GM13977 (cell line): ENCODE results near the gene SH3GLB2.

ENCODE experiments used
- DNase-seq: peaks from one replicate; pipeline ENCODE4 v3.0.0; 2012; ENCODE audit warnings: low spot score
- in situ Hi-C: fragments of 300-500 bp; cut with MboI; formaldehyde crosslinking; loops from one replicate; pipeline ENCODE4 v1.12.0; 2022; ENCODE audit warnings: low sequenced_read_pairs, low pct_unique_long_range_greater_than_20kb, mixed read lengths, inconsistent platforms; ENCODE audit not compliant: unreplicated experiment
- TF ChIP-seq, protein P1 (sequence below): IDR thresholded peaks from 2 replicates; pipeline ENCODE4 v1.5.1; 2012; ENCODE audit warnings: mild to moderate bottlenecking, control low read depth; ENCODE audit not compliant: insufficient read depth; ENCODE audit errors: extremely low read depth, missing control alignments

Gene SH3GLB2

DNA sequence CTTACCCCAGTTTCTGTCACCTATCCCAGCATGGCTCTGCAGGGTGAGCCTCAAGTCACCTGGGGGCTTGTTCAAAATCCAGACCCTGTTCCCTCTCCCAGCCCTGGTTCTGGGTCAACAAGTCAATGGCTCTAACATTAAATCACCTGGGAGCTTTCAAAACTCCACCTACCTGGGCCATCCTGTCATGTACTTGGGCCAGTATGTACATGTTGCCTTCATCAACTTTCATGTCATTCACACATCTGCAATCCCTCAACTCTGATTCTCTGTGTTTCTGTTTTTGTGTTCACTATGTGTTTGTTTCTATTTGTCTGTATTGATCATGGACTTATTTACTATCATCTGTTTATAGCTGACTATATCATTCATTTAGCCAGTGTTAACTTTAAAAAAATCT is 2.1 kb upstream of the SH3GLB2 start:
- TF ChIP-seq, protein P1, sequence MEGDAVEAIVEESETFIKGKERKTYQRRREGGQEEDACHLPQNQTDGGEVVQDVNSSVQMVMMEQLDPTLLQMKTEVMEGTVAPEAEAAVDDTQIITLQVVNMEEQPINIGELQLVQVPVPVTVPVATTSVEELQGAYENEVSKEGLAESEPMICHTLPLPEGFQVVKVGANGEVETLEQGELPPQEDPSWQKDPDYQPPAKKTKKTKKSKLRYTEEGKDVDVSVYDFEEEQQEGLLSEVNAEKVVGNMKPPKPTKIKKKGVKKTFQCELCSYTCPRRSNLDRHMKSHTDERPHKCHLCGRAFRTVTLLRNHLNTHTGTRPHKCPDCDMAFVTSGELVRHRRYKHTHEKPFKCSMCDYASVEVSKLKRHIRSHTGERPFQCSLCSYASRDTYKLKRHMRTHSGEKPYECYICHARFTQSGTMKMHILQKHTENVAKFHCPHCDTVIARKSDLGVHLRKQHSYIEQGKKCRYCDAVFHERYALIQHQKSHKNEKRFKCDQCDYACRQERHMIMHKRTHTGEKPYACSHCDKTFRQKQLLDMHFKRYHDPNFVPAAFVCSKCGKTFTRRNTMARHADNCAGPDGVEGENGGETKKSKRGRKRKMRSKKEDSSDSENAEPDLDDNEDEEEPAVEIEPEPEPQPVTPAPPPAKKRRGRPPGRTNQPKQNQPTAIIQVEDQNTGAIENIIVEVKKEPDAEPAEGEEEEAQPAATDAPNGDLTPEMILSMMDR = no peak
- no peak for DNase-seq
- in situ Hi-C loops = no loop called here

GRCh38 chr9:129027685-129028191 is 393 bp downstream of the SH3GLB2 start:
- TF ChIP-seq, protein P1 = no peak
- in situ Hi-C loops = no loop called here
- DNase-seq = peak; percentile 70

DNA sequence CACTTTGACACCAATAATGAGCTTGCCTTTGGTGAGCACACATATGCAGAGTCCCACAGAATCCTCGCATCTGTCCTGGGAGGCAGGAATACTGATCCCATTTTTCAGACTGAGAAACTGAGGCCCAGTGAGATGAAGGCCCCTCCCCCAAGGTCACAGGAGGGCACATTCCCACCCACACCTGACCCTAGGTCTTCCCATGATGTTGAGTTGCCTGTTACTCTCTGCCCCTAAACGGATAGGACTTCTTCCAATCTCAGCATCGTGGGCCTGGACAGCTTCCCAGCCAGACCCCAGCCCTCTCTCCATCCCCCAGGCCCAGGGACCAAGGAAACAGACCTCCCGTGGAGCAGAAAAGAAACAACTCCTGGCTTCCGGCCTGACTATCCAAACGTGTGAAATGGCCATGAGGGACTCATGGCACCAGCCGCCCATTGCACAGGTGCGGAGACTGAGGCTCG is 877 bp downstream of the SH3GLB2 start:
- in situ Hi-C loops = no loop called here
- DNase-seq = no peak
- TF ChIP-seq, protein P1 = no peak

DNA sequence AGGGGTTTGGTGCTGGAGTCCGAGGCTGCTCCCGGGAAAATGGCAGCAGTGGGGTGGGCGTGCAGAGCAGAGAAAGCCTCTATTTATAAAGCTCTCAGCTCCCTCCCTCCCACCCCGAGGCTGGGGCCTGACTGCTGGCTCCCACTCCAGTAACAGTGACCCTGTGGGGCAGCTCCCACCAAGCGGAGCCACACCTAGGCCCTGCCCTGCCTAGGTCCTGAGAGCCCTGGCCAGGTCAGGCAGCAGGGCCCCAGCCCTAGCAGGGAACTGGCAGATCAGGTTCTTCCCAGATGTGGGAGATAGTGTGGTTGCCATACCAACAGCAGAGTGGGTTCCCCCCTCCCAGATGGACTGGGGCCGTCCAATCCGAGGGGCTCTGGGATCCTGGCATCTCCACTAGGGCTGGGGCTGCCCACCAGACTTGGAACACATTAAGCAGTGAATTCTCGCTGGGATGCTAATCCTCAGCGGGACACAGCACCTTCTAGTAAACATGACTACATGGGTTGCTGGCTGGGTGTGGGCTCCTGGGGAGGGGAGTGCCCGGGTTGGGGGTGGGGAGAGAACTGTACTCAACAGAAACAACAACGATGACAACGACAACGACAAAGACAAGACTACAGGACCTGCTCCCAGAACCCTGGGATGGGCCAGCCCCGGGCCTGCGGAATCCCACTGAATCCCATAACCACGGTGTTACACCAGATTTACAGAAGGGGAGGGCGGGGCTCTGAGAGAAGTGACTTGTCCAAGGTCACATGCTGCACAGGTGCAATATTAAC is 1.5 kb downstream of the SH3GLB2 start:
- no peak for DNase-seq
- TF ChIP-seq, protein P1 = no peak
- in situ Hi-C loops = no loop called here

- DNase-seq = no peak
- TF ChIP-seq, protein P1 = no peak
- in situ Hi-C loops = no loop called here
Observed at GRCh38 chr9:129023908-129024233, 4.3 kb downstream of the SH3GLB2 start.

- in situ Hi-C loops = no loop called here
- TF ChIP-seq, protein P1 = no peak
- no peak for DNase-seq
Observed at GRCh38 chr9:129023036-129023907, 4.9 kb downstream of the SH3GLB2 start.
